GM20000 (cell line): Measurements from ENCODE around the gene ZNF236.

Experiments used
- DNase-seq: peaks from one replicate; pipeline ENCODE4 v3.0.0; 2012; ENCODE audit warnings: low spot score
- TF ChIP-seq, protein P1 (sequence below): IDR thresholded peaks from 2 replicates; pipeline ENCODE4 v1.5.1; 2012; ENCODE audit warnings: mild to moderate bottlenecking, control low read depth; ENCODE audit errors: extremely low read depth, missing control alignments

ZNF236 gene

GRCh38 chr18:77000527-77000926, 178.2 kb downstream of the ZNF236 start:
- DNase-seq, result peak; percentile 78
- TF ChIP-seq, protein P1, sequence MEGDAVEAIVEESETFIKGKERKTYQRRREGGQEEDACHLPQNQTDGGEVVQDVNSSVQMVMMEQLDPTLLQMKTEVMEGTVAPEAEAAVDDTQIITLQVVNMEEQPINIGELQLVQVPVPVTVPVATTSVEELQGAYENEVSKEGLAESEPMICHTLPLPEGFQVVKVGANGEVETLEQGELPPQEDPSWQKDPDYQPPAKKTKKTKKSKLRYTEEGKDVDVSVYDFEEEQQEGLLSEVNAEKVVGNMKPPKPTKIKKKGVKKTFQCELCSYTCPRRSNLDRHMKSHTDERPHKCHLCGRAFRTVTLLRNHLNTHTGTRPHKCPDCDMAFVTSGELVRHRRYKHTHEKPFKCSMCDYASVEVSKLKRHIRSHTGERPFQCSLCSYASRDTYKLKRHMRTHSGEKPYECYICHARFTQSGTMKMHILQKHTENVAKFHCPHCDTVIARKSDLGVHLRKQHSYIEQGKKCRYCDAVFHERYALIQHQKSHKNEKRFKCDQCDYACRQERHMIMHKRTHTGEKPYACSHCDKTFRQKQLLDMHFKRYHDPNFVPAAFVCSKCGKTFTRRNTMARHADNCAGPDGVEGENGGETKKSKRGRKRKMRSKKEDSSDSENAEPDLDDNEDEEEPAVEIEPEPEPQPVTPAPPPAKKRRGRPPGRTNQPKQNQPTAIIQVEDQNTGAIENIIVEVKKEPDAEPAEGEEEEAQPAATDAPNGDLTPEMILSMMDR, result peak; percentile 96

- DNase-seq, result no peak
- TF ChIP-seq, protein P1, result no peak
These were observed 178.7 kb downstream of the ZNF236 start for GRCh38 chr18:77001041-77001440.

DNA sequence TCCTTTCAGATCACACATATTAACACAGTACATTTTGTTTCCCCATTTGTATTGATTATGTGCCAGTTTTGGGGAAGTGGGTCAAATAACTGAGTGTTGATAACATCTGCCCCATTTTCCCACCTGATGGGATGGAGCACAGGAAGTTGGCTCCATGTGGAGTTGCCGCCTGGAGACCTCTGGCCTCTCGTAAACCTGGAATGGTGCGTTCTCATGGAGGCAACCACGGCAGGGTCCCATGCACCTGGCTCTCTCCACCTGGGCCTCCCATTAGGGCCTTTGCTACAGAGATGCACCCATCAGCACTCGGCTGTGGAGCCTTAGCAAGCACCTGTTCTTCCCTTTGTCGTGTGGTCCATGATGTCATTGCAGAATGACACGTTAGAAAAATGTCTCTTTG, 179.6 kb downstream of the ZNF236 start:
- no peak for DNase-seq
- TF ChIP-seq, protein P1, result no peak

GRCh38 chr18:77002496-77002895, 180.1 kb downstream of the ZNF236 start:
- TF ChIP-seq, protein P1, result no peak
- DNase-seq, result no peak

DNA sequence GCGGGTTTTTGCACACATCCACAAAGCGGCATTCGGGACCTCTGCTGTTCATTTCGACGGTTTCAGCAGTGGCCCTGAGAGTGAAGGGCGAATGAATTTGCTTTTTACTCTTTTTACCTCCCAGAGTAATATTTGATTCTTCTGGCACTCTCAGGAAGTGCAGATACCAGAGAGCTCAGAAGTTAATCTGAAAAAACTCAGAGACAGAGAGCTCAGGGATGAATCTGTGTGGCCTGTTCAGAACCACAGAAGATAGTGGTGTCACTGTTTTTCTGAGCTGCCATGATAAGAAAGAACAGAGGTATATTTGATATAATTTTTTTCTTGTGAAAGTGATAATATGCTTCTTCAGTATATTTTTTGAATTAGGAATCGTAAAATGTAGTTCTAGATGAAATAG, 181.0 kb downstream of the ZNF236 start:
- DNase-seq, result no peak
- TF ChIP-seq, protein P1, result no peak

GRCh38 chr18:77004555-77005380, 182.4 kb downstream of the ZNF236 start:
- DNase-seq, result no peak
- TF ChIP-seq, protein P1, result no peak

GRCh38 chr18:77005651-77006195, 183.4 kb downstream of the ZNF236 start:
- TF ChIP-seq, protein P1, result no peak
- DNase-seq, result no peak
